ENCODE results near the gene EXOG. TPM values are rescaled to one million over a fixed set of nuclear protein-coding genes. Genes with fewer than 3 reads are reported as not detected.

The EXOG gene
- total RNA-seq, 1 experiment from 2014 or later = 16.2 TPM

DNA sequence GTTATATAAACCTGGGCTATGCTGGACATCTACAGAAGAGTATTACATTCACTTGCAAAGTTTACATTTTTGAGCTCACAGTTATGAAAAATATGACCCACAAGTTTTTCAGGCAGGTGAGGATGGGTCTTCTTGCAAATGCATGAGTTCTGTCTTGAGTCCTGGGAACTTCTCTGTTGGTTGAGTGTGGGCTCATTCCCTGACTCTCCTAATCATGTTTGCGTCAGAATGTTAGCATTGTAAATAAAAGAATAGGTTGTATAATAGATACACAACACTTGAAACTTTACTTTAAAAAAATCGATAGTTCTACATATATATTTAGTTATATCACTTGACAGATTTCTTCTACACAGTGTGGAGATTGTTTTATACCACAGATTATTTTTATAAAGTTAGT, 7.2 kb upstream of the EXOG start:
- ChIA-PET CTCF (no interaction called here), POLR2A (no interaction called here)
- TF ChIP-seq, protein P1, sequence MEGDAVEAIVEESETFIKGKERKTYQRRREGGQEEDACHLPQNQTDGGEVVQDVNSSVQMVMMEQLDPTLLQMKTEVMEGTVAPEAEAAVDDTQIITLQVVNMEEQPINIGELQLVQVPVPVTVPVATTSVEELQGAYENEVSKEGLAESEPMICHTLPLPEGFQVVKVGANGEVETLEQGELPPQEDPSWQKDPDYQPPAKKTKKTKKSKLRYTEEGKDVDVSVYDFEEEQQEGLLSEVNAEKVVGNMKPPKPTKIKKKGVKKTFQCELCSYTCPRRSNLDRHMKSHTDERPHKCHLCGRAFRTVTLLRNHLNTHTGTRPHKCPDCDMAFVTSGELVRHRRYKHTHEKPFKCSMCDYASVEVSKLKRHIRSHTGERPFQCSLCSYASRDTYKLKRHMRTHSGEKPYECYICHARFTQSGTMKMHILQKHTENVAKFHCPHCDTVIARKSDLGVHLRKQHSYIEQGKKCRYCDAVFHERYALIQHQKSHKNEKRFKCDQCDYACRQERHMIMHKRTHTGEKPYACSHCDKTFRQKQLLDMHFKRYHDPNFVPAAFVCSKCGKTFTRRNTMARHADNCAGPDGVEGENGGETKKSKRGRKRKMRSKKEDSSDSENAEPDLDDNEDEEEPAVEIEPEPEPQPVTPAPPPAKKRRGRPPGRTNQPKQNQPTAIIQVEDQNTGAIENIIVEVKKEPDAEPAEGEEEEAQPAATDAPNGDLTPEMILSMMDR (IDR thresholded peaks at IDR 0.05; ENCODE audit: insufficient read depth in 1 of 2, low read depth in 1 of 2, low read length in 1 of 2, severe bottlenecking in 1 of 2, unreplicated experiment in 1 of 2) = no peak
- intact Hi-C loops (cut with micrococcal nuclease; ENCODE audit: unreplicated experiment) = loop anchor here (10.0 kb wide), 1 partner anchor 94 kb away; no protein-coding TSS in a partner anchor
- no peak overlapping the region for H3K4me3 ChIP-seq (ENCODE audit: low read depth, low read length)
- Mint-ChIP-seq H3K9me3 (ENCODE audit: unreplicated experiment) (no peaks in the 10 kb centered on the region), H3K4me1 (ENCODE audit: low read depth, unreplicated experiment) (no peaks in the 10 kb centered on the region), H3K36me3 (ENCODE audit: insufficient read depth, unreplicated experiment) (no peaks in the 10 kb centered on the region), H3K27me3 (ENCODE audit: insufficient read depth, unreplicated experiment) (no peaks in the 10 kb centered on the region), H3K4me3 (ENCODE audit: unreplicated experiment) (no peak overlapping the region), H3K27ac (ENCODE audit: unreplicated experiment) (no peak overlapping the region)
- no TSS peak for BruUV-seq (replicated peaks)
- DNase-seq = no peak
- no peaks in the 10 kb centered on the region for H3K9me3 ChIP-seq
- no peaks in the 10 kb centered on the region for H3K27me3 ChIP-seq (replicated peaks; ENCODE audit: control insufficient read depth, insufficient read depth, low read length)
- H3K4me1 ChIP-seq = no peaks in the 10 kb centered on the region
- H3K36me3 ChIP-seq (ENCODE audit: control insufficient read depth, insufficient read depth, low read length) = no peaks in the 10 kb centered on the region

DNA sequence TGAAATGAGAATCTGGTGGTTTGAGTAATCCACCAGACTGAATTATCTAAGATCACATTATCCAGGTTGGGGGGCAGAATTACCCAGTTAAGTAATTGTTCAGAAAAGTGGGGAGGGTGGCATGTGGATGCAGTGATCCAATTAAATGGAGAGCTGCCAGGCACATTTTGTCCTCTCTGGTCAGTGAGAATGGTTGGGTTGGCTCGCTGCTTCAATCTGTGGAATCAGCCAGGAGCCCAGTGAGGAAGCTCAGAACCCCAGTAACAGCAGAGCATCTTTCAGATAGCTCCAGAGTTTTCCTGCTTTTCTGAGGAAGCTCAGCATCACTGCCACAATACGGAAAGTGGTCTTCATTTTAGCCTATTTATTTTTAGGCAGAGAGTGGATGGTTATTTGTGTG, 6.4 kb upstream of the EXOG start:
- Histone ChIP-seq H3K36me3 (ENCODE audit: control insufficient read depth, insufficient read depth, low read length) (no peaks in the 10 kb centered on the region), H3K9me3 (no peaks in the 10 kb centered on the region), H3K4me1 (no peaks in the 10 kb centered on the region), H3K4me3 (ENCODE audit: low read depth, low read length) (no peak overlapping the region), H3K27me3 (replicated peaks; ENCODE audit: control insufficient read depth, insufficient read depth, low read length) (no peaks in the 10 kb centered on the region)
- H3K4me1 Mint-ChIP-seq (ENCODE audit: low read depth, unreplicated experiment) = no peaks in the 10 kb centered on the region
- no peaks in the 10 kb centered on the region for H3K27me3 Mint-ChIP-seq (ENCODE audit: insufficient read depth, unreplicated experiment)
- no peak overlapping the region for H3K27ac Mint-ChIP-seq (ENCODE audit: unreplicated experiment)
- TF ChIP-seq, protein P1 (IDR thresholded peaks at IDR 0.05; ENCODE audit: insufficient read depth in 1 of 2, low read depth in 1 of 2, low read length in 1 of 2, severe bottlenecking in 1 of 2, unreplicated experiment in 1 of 2) = no peak
- ChIA-PET CTCF (interaction anchor here (0.7 kb wide), 1 partner anchor 86 kb away, joined by 3 read pairs; no protein-coding TSS in a partner anchor), POLR2A (no interaction called here)
- H3K4me3 Mint-ChIP-seq (ENCODE audit: unreplicated experiment) = no peak overlapping the region
- no peaks in the 10 kb centered on the region for H3K9me3 Mint-ChIP-seq (ENCODE audit: unreplicated experiment)
- DNase-seq = no peak
- BruUV-seq (replicated peaks) = no TSS peak
- H3K36me3 Mint-ChIP-seq (ENCODE audit: insufficient read depth, unreplicated experiment) = no peaks in the 10 kb centered on the region
- intact Hi-C loops (cut with micrococcal nuclease; ENCODE audit: unreplicated experiment) = loop anchor here (10.0 kb wide), 1 partner anchor 95 kb away; no protein-coding TSS in a partner anchor

DNA sequence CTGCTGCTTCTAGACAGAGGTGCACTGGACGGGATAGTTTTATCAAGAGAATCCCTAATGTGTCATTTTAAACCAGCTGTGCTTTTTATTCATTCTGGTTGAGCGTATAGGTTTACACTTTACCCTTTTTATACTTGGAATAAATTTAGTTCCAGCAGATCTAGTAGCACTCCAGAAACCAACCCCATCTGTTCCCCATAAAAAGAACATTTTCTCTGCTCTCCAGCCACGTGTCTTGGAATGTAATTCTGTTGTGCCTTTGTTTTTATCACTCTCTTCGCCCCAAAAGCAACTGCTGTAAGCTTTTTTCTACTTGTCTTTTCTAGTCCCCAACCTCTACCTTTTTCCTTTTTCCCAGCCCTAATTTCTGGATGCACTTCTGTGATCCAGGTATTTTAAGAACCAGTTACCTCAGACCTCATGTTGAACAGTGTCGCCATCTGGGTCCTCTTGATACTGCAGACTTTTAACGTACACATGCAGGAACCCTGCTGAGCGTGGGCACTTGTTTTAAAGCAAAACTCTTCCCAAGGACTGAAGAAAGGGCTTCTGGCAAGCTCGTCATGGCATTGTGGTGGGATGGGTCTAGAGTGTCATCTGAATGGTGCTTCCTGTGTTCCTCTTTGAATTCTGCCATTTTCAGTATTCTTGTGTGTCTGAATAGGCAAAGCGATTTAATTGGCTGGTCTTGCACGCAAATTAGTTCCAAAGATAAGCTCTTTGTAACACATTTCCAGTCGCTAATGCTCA, 5.7 kb upstream of the EXOG start:
- DNase-seq = no peak
- H3K9me3 ChIP-seq = no peaks in the 10 kb centered on the region
- H3K27ac Mint-ChIP-seq (ENCODE audit: unreplicated experiment) = no peak overlapping the region
- no peaks in the 10 kb centered on the region for H3K27me3 ChIP-seq (replicated peaks; ENCODE audit: control insufficient read depth, insufficient read depth, low read length)
- no peaks in the 10 kb centered on the region for H3K27me3 Mint-ChIP-seq (ENCODE audit: insufficient read depth, unreplicated experiment)
- H3K4me1 Mint-ChIP-seq (ENCODE audit: low read depth, unreplicated experiment) = no peaks in the 10 kb centered on the region
- no peaks in the 10 kb centered on the region for H3K4me1 ChIP-seq
- H3K4me3 Mint-ChIP-seq (ENCODE audit: unreplicated experiment) = no peak overlapping the region
- CTCF ChIA-PET = no interaction called here
- no peaks in the 10 kb centered on the region for H3K9me3 Mint-ChIP-seq (ENCODE audit: unreplicated experiment)
- no peak overlapping the region for H3K4me3 ChIP-seq (ENCODE audit: low read depth, low read length)
- H3K36me3 Mint-ChIP-seq (ENCODE audit: insufficient read depth, unreplicated experiment) = no peaks in the 10 kb centered on the region
- intact Hi-C loops (cut with micrococcal nuclease; ENCODE audit: unreplicated experiment) = no loop called here
- TF ChIP-seq, protein P1 (IDR thresholded peaks at IDR 0.05; ENCODE audit: insufficient read depth in 1 of 2, low read depth in 1 of 2, low read length in 1 of 2, severe bottlenecking in 1 of 2, unreplicated experiment in 1 of 2) = no peak
- no peaks in the 10 kb centered on the region for H3K36me3 ChIP-seq (ENCODE audit: control insufficient read depth, insufficient read depth, low read length)
- no TSS peak for BruUV-seq (replicated peaks)
- POLR2A ChIA-PET = no interaction called here
